ENCODE results near the gene CD8B2. TPM values are rescaled to one million over a fixed set of nuclear protein-coding genes. Genes with fewer than 3 reads are reported as not detected.

The CD8B2 gene
- total RNA-seq, 1 experiment from 2014 or later = not detected

DNA sequence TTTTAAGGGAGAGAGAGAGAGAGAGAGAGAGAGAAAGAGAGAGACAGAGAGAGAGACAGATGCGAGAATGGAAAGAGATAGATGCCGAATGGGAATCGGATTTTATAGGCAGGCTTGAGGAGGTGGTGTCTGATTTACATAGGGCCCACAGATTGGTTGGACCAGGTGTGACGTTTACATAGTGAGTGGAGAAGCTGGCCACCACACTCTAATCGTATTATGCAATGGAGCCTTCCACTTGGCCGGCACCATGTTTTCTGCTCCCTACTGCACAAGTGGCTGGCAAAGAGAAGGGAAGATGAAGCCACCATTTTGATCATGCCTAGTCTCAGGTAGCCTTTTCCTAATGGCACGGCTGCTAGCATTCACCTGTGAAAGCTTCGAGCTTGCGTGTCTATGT is 33.9 kb downstream of the CD8B2 start:
- Mint-ChIP-seq H3K27me3 (ENCODE audit: insufficient read depth, unreplicated experiment) (no peaks in the 10 kb centered on the region), H3K27ac (ENCODE audit: low read depth, unreplicated experiment) (no peak overlapping the region), H3K4me1 (ENCODE audit: insufficient read depth, unreplicated experiment) (no peaks in the 10 kb centered on the region), H3K36me3 (ENCODE audit: insufficient read depth, unreplicated experiment) (no peaks in the 10 kb centered on the region), H3K9me3 (ENCODE audit: unreplicated experiment) (no peaks in the 10 kb centered on the region), H3K4me3 (ENCODE audit: unreplicated experiment) (no peak overlapping the region)
- ChIA-PET POLR2A (no interaction called here), CTCF (no interaction called here)
- TF ChIP-seq, protein P1, sequence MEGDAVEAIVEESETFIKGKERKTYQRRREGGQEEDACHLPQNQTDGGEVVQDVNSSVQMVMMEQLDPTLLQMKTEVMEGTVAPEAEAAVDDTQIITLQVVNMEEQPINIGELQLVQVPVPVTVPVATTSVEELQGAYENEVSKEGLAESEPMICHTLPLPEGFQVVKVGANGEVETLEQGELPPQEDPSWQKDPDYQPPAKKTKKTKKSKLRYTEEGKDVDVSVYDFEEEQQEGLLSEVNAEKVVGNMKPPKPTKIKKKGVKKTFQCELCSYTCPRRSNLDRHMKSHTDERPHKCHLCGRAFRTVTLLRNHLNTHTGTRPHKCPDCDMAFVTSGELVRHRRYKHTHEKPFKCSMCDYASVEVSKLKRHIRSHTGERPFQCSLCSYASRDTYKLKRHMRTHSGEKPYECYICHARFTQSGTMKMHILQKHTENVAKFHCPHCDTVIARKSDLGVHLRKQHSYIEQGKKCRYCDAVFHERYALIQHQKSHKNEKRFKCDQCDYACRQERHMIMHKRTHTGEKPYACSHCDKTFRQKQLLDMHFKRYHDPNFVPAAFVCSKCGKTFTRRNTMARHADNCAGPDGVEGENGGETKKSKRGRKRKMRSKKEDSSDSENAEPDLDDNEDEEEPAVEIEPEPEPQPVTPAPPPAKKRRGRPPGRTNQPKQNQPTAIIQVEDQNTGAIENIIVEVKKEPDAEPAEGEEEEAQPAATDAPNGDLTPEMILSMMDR (IDR thresholded peaks at IDR 0.05; ENCODE audit: unreplicated experiment) = no peak
- no peak for DNase-seq (ENCODE audit: unreplicated experiment)
- no TSS peak for BruUV-seq (replicated peaks)
- intact Hi-C loops (cut with micrococcal nuclease) = no loop called here

GRCh38 chr2:106523976-106524665 is 37.0 kb downstream of the CD8B2 start:
- DNase-seq (ENCODE audit: unreplicated experiment) = no peak
- Mint-ChIP-seq H3K27ac (ENCODE audit: low read depth, unreplicated experiment) (no peak overlapping the region), H3K36me3 (ENCODE audit: insufficient read depth, unreplicated experiment) (no peaks in the 10 kb centered on the region), H3K4me1 (ENCODE audit: insufficient read depth, unreplicated experiment) (no peaks in the 10 kb centered on the region), H3K9me3 (ENCODE audit: unreplicated experiment) (no peaks in the 10 kb centered on the region), H3K4me3 (ENCODE audit: unreplicated experiment) (no peak overlapping the region), H3K27me3 (ENCODE audit: insufficient read depth, unreplicated experiment) (peaks cover 16% of the 10 kb centered on the region)
- TF ChIP-seq, protein P1 (IDR thresholded peaks at IDR 0.05; ENCODE audit: unreplicated experiment) = no peak
- no TSS peak for BruUV-seq (replicated peaks)
- intact Hi-C loops (cut with micrococcal nuclease) = no loop called here
- POLR2A ChIA-PET = no interaction called here
- CTCF ChIA-PET = interaction anchor here (1.0 to 1.5 kb wide), 2 partner anchors 16 to 19 kb away, joined by 3 to 7 read pairs; no protein-coding TSS in a partner anchor

DNA sequence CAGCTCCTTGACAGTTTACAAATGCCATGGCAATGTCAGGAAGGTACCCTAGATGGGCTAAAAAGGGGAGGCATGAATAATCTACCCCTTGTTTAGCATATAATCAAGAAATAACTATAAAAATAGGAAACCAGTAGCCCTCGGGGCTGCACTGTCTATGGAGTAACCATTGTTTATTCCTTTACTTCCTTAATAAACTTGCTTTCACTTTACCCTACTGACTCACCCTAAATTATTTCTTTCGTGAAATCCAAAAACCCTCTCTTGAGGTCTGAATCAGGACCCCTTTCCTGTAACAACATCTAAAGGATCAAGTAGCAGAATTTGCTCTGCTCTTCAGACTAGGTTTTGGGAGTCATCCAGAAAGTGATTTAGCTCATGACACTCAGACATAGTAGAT is 43.7 kb downstream of the CD8B2 start:
- TF ChIP-seq, protein P1 (IDR thresholded peaks at IDR 0.05; ENCODE audit: unreplicated experiment) = no peak
- Mint-ChIP-seq H3K4me1 (ENCODE audit: insufficient read depth, unreplicated experiment) (no peaks in the 10 kb centered on the region), H3K27ac (ENCODE audit: low read depth, unreplicated experiment) (no peak overlapping the region), H3K9me3 (ENCODE audit: unreplicated experiment) (no peaks in the 10 kb centered on the region), H3K27me3 (ENCODE audit: insufficient read depth, unreplicated experiment) (peaks cover 46% of the 10 kb centered on the region), H3K36me3 (ENCODE audit: insufficient read depth, unreplicated experiment) (no peaks in the 10 kb centered on the region), H3K4me3 (ENCODE audit: unreplicated experiment) (no peak overlapping the region)
- BruUV-seq (replicated peaks) = no TSS peak
- CTCF ChIA-PET = interaction anchor here (0.7 to 1.6 kb wide), 3 partner anchors 8 to 43 kb away, joined by 3 to 6 read pairs (median 4); no protein-coding TSS in a partner anchor
- intact Hi-C loops (cut with micrococcal nuclease) = no loop called here
- no peak for DNase-seq (ENCODE audit: unreplicated experiment)
- POLR2A ChIA-PET = no interaction called here

- no TSS peak for BruUV-seq (replicated peaks)
- no peaks in the 10 kb centered on the region for H3K36me3 Mint-ChIP-seq (ENCODE audit: insufficient read depth, unreplicated experiment)
These were observed 44.6 kb downstream of the CD8B2 start for GRCh38 chr2:106531676-106532214.

More at GRCh38 chr2:106531676-106532214, 44.6 kb downstream of the CD8B2 start:
- no peak for DNase-seq (ENCODE audit: unreplicated experiment)
- Mint-ChIP-seq H3K27me3 (ENCODE audit: insufficient read depth, unreplicated experiment) (peaks cover 46% of the 10 kb centered on the region), H3K4me1 (ENCODE audit: insufficient read depth, unreplicated experiment) (no peaks in the 10 kb centered on the region), H3K4me3 (ENCODE audit: unreplicated experiment) (no peak overlapping the region), H3K9me3 (ENCODE audit: unreplicated experiment) (no peaks in the 10 kb centered on the region), H3K27ac (ENCODE audit: low read depth, unreplicated experiment) (no peak overlapping the region)
- ChIA-PET CTCF (interaction anchor here (0.6 to 2.3 kb wide), 2 partner anchors 11 to 1027 kb away, joined by 3 to 10 read pairs; no protein-coding TSS in a partner anchor), POLR2A (no interaction called here)
- intact Hi-C loops (cut with micrococcal nuclease) = no loop called here
- TF ChIP-seq, protein P1 (IDR thresholded peaks at IDR 0.05; ENCODE audit: unreplicated experiment) = no peak

Measured in MCF 10A (cell line).